Gastroesophageal sphincter (tissue), 4 donors: ENCODE measurements around the gene DUSP18. TPM values are rescaled to one million over a fixed set of nuclear protein-coding genes. Genes with fewer than 3 reads are reported as not detected.
"Not testable (repeated sequence)": the region's sequence is repeated elsewhere in the genome, so short reads cannot be mapped to it uniquely, and the experiment has no call there.

ENCODE experiments used
- ATAC-seq: fragments of 150-250 bp; one replicate; pipeline ENCODE4 v1.9.1; 2016; ENCODE audit warnings: mild to moderate bottlenecking, moderate library complexity
- H3K27ac ChIP-seq, 4 donors: fragments of 200-600 bp; sonication (generic) in 3 of 4; 1 replicate in 3 of 4; 2 replicates in 1 of 4; pipeline ENCODE4 v1.5.1; 2016 to 2019
- H3K27me3 ChIP-seq: fragments of 200-600 bp; sonication (generic); one replicate; pipeline ENCODE4 v1.5.1; 2019
- H3K36me3 ChIP-seq, 2 donors: fragments of 200-600 bp; sonication (generic); one replicate each; pipeline ENCODE4 v1.5.1; 2019; ENCODE audit warnings: control low read depth in 1 of 2
- H3K4me1 ChIP-seq, 3 donors: fragments of 200-600 bp; sonication (generic); 1 replicate in 2 of 3; 2 replicates in 1 of 3; pipeline ENCODE4 v1.5.1; 2016 to 2019; ENCODE audit warnings: control low read depth in 2 of 3
- H3K4me3 ChIP-seq, 2 donors: fragments of 200-600 bp; sonication (generic); one replicate each; pipeline ENCODE4 v1.5.1; 2019; ENCODE audit warnings: mild to moderate bottlenecking in 1 of 2, moderate library complexity in 1 of 2
- H3K9me3 ChIP-seq, 3 donors: fragments of 200-600 bp; sonication (generic); one replicate each; pipeline ENCODE4 v1.5.1; 2017 to 2019; ENCODE audit warnings: control low read depth in 2 of 3
- EP300 ChIP-seq: sonication (generic); formaldehyde crosslinking; IDR thresholded peaks from one replicate; pipeline ENCODE4 v1.6.1; 2017; ENCODE audit warnings: antibody characterized with exemption, mild to moderate bottlenecking
- POLR2A ChIP-seq, 2 donors: fragments of 450-650 bp; IDR thresholded peaks; one replicate each; pipeline ENCODE4 v1.6.1; 2017; ENCODE audit warnings: antibody characterized with exemption in 2 of 2, mild to moderate bottlenecking in 2 of 2, moderate library complexity in 1 of 2
- POLR2AphosphoS5 ChIP-seq: sonication (generic); formaldehyde crosslinking; IDR thresholded peaks from one replicate; pipeline ENCODE4 v1.6.1; 2017; ENCODE audit warnings: antibody characterized with exemption
- WGBS, 2 donors: methylation state at CpG; one replicate each; pipeline ENCODE4 v1.1.5; 2018; ENCODE audit warnings: low coverage in 1 of 2; 5-methylcytosine and 5-hydroxymethylcytosine counted together
- total RNA-seq, 4 donors: library from RNA; depleted of rRNA; stranded (reverse); fragments of >200 nt; gene quantifications; one replicate each; pipeline ENCODE4 v1.1.0, GENCODE V29; 2016
- TF ChIP-seq, protein P1 (sequence below), 4 experiments: fragments of 200-600 bp in 2 of 4; fragments of 450-650 bp in 2 of 4; sonication (generic) in 1 of 4; IDR thresholded peaks; one replicate each; pipeline ENCODE4 v1.5.1; 2017 to 2019; ENCODE audit warnings: antibody characterized with exemption in 4 of 4, mild to moderate bottlenecking in 2 of 4, moderate library complexity in 2 of 4

The DUSP18 gene
- total RNA-seq, result 10 to 100 TPM in 2 of 4 donors, 1 to 10 TPM in 2; 6.5 to 13.2 (median 8.7) TPM

DNA sequence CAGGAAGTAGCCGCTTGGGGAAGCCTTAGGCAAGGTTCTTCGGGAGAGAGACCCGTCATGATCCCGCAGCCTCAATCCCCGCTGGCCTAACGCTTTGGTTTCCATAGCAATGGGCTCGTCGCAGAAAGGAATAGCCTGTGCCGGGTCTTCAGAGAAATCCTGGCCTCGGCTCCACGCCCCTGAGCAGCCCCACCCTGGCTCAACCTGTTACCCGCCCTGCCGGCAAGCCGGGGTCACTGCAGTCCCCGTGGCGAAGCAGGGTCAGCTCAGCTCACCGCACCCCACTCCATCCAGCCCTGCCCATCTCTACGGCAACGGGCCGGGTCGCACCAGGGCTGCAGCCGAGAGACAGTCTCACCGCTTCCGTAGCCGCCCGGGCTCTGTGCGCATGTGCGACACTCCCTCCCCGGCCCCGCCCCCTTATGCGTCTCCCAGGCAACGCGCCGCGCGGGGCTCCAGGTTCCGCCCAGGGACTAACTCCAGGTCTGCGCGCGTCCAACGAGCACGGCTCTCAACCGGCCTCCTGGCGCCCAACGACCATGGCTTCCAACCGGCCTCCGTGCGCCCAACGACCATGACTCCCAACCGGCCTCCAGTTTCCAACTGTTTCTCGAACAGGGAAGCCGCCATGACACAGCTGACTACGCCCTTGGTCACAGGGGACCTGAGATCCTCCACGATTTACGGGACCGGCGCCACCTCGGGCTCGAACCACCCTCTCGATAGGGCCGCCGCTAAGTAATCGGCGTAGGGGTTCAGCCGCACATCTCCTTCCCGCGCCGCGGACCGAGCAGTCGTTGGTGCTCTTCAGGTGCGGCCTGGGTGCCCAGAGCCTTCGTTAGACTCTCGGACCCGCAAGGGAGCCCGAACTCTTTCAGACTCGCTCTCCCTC lies at the start of gene DUSP18:
TSS of gene DUSP18 (minus strand) at position 382 of the 892 bp plus-strand sequence. CDS start 3,872 bp downstream, outside the sequence.
- WGBS, 2 donors, result 0% methylated on average over 1 to 15 of the region's 77 CpGs
- H3K27me3 ChIP-seq, result no peaks in the 10 kb centered on the region
- peaks cover 0 to 31% (median 4%) of the 10 kb centered on the region in 3 donors for H3K4me1 ChIP-seq
- no peaks in the 10 kb centered on the region for H3K9me3 ChIP-seq
- ATAC-seq, result peak; percentile 99
- peak within 1 kb of the TSS; percentile 42 to 79 for H3K4me3 ChIP-seq
- peak within 1 kb of the TSS in 3 of 4 donors; percentile 70 to 76 (median 74) for H3K27ac ChIP-seq
- H3K36me3 ChIP-seq, result peaks cover 0 to 25% of the 10 kb centered on the region in 2 donors
- TF ChIP-seq POLR2AphosphoS5, result peak; percentile 52
- TF ChIP-seq EP300, result no peak
- peak; percentile 44 to 53 for TF ChIP-seq POLR2A (IDR thresholded peaks at IDR 0.05)
- TF ChIP-seq, protein P1, sequence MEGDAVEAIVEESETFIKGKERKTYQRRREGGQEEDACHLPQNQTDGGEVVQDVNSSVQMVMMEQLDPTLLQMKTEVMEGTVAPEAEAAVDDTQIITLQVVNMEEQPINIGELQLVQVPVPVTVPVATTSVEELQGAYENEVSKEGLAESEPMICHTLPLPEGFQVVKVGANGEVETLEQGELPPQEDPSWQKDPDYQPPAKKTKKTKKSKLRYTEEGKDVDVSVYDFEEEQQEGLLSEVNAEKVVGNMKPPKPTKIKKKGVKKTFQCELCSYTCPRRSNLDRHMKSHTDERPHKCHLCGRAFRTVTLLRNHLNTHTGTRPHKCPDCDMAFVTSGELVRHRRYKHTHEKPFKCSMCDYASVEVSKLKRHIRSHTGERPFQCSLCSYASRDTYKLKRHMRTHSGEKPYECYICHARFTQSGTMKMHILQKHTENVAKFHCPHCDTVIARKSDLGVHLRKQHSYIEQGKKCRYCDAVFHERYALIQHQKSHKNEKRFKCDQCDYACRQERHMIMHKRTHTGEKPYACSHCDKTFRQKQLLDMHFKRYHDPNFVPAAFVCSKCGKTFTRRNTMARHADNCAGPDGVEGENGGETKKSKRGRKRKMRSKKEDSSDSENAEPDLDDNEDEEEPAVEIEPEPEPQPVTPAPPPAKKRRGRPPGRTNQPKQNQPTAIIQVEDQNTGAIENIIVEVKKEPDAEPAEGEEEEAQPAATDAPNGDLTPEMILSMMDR (IDR thresholded peaks at IDR 0.05), result peak in 3 of 4 experiments; percentile 8 to 36 (median 35)

DNA sequence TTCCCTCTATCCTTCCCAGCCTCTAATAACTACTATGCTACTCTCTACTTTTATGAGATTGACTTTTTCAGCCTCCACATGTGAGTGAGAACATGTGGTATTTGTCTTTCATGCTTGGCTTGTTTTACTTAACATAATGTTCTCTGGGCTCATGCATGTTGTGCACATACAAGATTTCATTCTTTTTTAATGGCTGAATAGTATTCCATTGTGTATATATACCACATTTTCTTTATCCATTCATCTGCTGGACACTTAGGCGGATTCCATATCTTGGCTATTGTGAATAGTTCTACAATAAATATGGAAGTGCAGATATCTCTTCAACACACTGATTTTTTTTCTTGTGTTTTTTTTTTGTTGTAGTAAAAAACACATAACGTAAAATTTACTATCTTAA lies 46.4 kb upstream of the DUSP18 start:
- no peak for ATAC-seq
- WGBS, 2 donors, result 82 to 96% methylated on average over 2 of the region's 2 CpGs
- Histone ChIP-seq H3K4me3 (no peak overlapping the region), H3K27me3 (no peaks in the 10 kb centered on the region), H3K9me3 (no peaks in the 10 kb centered on the region), H3K4me1 (no peaks in the 10 kb centered on the region), H3K36me3 (no peaks in the 10 kb centered on the region), H3K27ac (no peak overlapping the region)
- TF ChIP-seq POLR2A (IDR thresholded peaks at IDR 0.05), result no peak
- no peak for TF ChIP-seq EP300
- no peak for TF ChIP-seq POLR2AphosphoS5
- TF ChIP-seq, protein P1 (IDR thresholded peaks at IDR 0.05), result no peak

GRCh38 chr22:30712094-30712493 lies 44.4 kb upstream of the DUSP18 start:
- Histone ChIP-seq H3K27me3 (no peaks in the 10 kb centered on the region), H3K4me3 (no peak overlapping the region), H3K4me1 (no peaks in the 10 kb centered on the region), H3K27ac (no peak overlapping the region), H3K36me3 (no peaks in the 10 kb centered on the region), H3K9me3 (no peaks in the 10 kb centered on the region)
- TF ChIP-seq EP300, result no peak
- TF ChIP-seq POLR2A (IDR thresholded peaks at IDR 0.05), result no peak
- TF ChIP-seq, protein P1 (IDR thresholded peaks at IDR 0.05), result no peak
- TF ChIP-seq POLR2AphosphoS5, result no peak
- 88% methylated on average over 1 of the region's 1 CpG; no CpG with 5 or more reads in 1 of the 2 donors for WGBS, 2 donors
- ATAC-seq, result no peak

DNA sequence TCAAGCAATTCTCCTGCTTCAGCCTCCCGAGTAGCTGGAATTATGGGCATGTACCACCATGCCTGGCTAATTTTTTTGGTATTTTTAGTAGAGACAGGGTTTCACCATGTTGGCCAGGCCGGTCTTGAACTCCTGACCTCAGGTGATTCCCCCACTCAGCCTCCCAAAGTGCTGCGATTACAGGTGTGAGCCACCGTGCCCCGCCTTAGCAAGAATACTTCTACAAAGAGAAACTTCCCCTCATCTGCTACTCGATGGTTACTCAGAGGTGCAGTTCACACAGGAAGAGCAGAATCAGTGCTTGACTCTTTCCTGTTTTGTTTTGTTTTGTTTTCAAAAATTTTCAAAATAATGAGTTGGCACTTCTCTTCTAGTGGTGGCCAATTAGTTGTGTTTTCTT lies 42.3 kb upstream of the DUSP18 start:
- ATAC-seq, H3K27ac ChIP-seq, H3K4me1 ChIP-seq, H3K4me3 ChIP-seq, H3K9me3 ChIP-seq, H3K36me3 ChIP-seq, H3K27me3 ChIP-seq: not testable (repeated sequence)
- WGBS, 2 donors, result 90 to 100% methylated on average over 1 to 5 of the region's 6 CpGs

DNA sequence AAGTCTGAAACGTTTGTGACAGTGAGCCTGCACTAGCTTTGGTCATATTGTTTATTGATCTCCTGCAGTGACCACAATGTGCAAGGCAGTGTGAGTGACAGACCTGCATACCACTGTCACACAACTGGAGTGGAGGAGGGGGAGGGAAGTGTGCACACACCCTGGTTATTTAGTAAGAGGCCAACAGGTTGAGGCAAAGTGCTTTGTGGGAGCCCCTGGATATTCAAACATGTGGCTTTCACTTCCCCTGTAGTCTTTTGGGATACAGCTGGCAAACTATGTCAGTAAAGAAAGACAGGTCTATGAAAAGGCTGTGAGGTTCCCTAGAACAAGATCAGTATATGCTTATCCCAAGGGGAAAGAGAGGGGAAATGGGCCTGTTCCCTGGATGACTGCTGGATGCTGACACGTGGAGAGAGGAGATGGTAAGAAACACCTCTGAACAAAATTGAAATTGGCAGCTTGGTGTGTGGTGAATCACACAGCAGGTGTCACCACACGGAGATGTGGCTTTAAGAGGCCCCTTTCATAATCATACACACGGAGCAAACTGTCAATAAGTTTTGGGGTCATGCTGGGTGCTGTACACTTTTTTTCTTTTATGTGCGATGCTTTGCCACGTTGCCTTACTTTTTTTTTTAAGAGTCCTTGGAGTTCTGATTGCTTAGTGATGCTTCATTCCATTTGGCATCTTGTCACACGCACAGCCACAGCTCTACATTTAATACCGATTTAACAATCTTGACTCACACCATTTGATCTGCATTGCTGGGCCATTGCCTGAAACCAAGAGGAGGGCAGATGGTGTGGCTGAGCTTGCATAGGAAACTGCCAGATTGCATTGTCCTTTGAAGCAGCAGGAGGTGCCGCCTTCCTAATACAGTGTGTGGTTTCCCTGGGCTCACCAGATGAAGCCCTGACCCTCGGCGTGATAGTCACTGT lies 38.3 kb upstream of the DUSP18 start:
- TF ChIP-seq, protein P1 (IDR thresholded peaks at IDR 0.05), result no peak
- TF ChIP-seq POLR2A (IDR thresholded peaks at IDR 0.05) (no peak), POLR2AphosphoS5 (no peak), EP300 (no peak)
- WGBS, 2 donors, result 59 to 68% methylated on average over 8 to 11 of the region's 11 CpGs
- no peak for ATAC-seq
- Histone ChIP-seq H3K27ac (no peak overlapping the region), H3K9me3 (no peaks in the 10 kb centered on the region), H3K4me1 (no peaks in the 10 kb centered on the region), H3K27me3 (no peaks in the 10 kb centered on the region), H3K4me3 (no peak overlapping the region), H3K36me3 (no peaks in the 10 kb centered on the region)
